IPS DF 6.9 (cell line): ENCODE measurements around the gene HSD11B1L.

Experiments
- DNase-seq: peaks from one replicate; pipeline ENCODE4 v3.0.0-alpha.2; 2013; ENCODE audit warnings: low read depth, low spot score
- H3K27ac ChIP-seq: one replicate; pipeline ENCODE4 v1.5.1; 2013; ENCODE audit warnings: low read length, control low read depth
- H3K27me3 ChIP-seq: 2 replicates; pipeline ENCODE4 v1.6.1; 2013; ENCODE audit warnings: mild to moderate bottlenecking, low read length; ENCODE audit not compliant: control insufficient read depth, insufficient read depth
- H3K36me3 ChIP-seq: 2 replicates; pipeline ENCODE4 v1.6.1; 2013; ENCODE audit warnings: low read length; ENCODE audit not compliant: control insufficient read depth, insufficient read depth
- H3K4me1 ChIP-seq: 2 replicates; pipeline ENCODE4 v1.6.1; 2013; ENCODE audit warnings: low read length; ENCODE audit not compliant: control insufficient read depth, insufficient read depth
- H3K4me3 ChIP-seq: 2 replicates; pipeline ENCODE4 v1.5.1; 2013; ENCODE audit warnings: mild to moderate bottlenecking, low read length
- H3K9me3 ChIP-seq: 2 replicates; pipeline ENCODE4 v1.6.1; 2013; ENCODE audit warnings: low read length, inconsistent platforms; ENCODE audit not compliant: control insufficient read depth, insufficient read depth
- WGBS: extraction: QIAGEN DNeasy Blood & Tissue Kit; methylation state at CpG from one replicate; pipeline ENCODE4 v1.1.7; 2013; ENCODE audit warnings: mixed read lengths, missing lambda C conversion rate; ENCODE audit not compliant: insufficient read length, insufficient coverage; 5-methylcytosine and 5-hydroxymethylcytosine counted together

HSD11B1L gene

DNA sequence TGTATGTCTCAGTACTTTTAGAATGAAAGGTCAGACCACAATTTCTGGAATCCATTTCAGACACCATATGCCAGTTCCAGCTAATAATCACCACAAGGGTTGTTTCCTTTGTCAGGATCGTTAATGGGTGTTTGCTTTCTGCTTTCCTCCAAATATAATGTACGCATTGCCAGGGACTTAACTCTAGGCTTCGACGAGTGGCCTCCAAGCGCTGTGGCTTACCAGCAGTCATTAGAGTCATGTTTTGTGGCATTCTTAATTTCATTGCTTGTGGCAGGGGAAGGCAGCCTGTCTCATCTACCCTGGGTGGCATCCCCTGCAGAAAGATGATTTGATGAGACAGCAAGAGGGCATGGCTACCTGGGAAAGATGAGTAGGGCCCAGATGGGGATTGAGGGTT lies 35.4 kb upstream of the HSD11B1L start:
- no CpG with 5 or more reads among the region's 5 CpGs for WGBS
- Histone ChIP-seq H3K4me3 (no peak overlapping the region), H3K9me3 (no peaks in the 10 kb centered on the region), H3K27me3 (no peaks in the 10 kb centered on the region), H3K27ac (no peak overlapping the region), H3K36me3 (peaks cover 29% of the 10 kb centered on the region; the same call in 1 of the 2 replicates), H3K4me1 (no peaks in the 10 kb centered on the region)
- no peak for DNase-seq

DNA sequence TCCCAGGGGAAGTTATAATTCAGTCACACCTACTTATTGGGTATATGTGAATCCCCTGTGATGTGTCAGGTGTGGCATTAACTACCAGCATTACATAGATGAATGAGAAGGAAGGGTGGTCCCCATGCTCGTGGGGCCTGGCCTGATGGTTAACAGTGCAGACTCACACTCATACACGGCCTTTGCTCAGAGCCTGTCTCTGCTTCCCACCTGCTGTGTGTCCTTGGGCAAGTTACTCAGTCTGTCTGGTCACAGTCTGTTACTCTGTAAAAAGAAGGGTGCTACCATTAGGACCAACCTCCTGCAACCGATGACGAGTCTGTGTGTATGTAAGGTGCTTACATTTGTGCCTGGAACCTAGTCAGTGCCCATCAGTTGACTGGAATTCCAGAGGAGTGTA lies 34.1 kb upstream of the HSD11B1L start:
- Histone ChIP-seq H3K36me3 (peaks cover 37% of the 10 kb centered on the region), H3K9me3 (no peaks in the 10 kb centered on the region)
- WGBS, result no CpG with 5 or more reads among the region's 4 CpGs

DNA sequence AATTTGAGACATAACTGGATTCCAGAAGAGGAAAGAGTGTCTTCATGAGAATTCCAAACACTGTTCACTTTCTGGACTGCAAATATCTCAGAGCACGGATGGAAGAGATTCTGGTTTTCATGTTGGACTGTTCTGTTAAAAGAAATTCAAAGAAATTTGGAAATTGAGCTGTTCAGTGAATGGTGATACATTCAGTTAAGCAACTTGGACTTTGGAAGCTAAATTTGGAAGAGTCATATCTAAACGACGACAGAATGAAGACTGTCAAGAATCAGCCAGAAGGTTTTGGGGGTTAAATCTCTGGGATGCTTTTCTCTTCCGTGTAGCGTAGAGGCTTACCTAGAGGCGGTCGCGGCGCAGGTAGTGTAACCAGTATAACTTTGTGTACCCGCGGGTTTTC lies 32.4 kb upstream of the HSD11B1L start:
- WGBS, result no CpG with 5 or more reads among the region's 11 CpGs
- no peaks in the 10 kb centered on the region for H3K27me3 ChIP-seq
- H3K4me1 ChIP-seq, result no peaks in the 10 kb centered on the region
- DNase-seq, result no peak
- no peaks in the 10 kb centered on the region for H3K9me3 ChIP-seq
- no peak overlapping the region for H3K27ac ChIP-seq
- no peak overlapping the region for H3K4me3 ChIP-seq
- H3K36me3 ChIP-seq, result peaks cover 46% of the 10 kb centered on the region

More for the DNA sequence above, 34.1 kb upstream of the HSD11B1L start:
- DNase-seq, result no peak
- H3K27me3 ChIP-seq, result no peaks in the 10 kb centered on the region
- no peak overlapping the region for H3K27ac ChIP-seq
- H3K4me3 ChIP-seq, result no peak overlapping the region
- no peaks in the 10 kb centered on the region for H3K4me1 ChIP-seq

DNA sequence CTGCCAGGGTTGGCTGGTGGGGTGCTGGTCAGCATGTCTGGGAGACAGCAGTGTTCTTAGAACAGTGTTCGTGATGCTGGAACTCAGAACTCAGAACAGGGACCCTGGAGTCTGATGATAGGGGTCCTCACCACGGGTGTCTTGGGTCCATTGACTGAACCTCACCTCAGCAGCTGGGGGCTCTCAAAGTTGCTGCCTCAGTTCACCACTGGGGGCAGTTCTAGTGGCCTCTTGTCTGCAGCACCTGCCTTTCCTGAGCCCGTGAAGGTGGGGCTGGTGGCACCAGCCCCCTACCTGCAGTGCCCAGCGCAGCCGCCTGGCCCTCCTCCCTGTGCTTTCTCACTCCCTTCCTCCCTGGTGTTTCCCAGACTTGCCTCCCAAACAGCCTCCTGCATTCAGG lies 29.5 kb upstream of the HSD11B1L start:
- Histone ChIP-seq H3K4me1 (no peaks in the 10 kb centered on the region), H3K4me3 (no peak overlapping the region), H3K9me3 (no peaks in the 10 kb centered on the region), H3K27ac (no peak overlapping the region), H3K36me3 (peaks cover 54% of the 10 kb centered on the region), H3K27me3 (no peaks in the 10 kb centered on the region)
- WGBS, result no CpG with 5 or more reads among the region's 5 CpGs
- DNase-seq, result no peak

DNA sequence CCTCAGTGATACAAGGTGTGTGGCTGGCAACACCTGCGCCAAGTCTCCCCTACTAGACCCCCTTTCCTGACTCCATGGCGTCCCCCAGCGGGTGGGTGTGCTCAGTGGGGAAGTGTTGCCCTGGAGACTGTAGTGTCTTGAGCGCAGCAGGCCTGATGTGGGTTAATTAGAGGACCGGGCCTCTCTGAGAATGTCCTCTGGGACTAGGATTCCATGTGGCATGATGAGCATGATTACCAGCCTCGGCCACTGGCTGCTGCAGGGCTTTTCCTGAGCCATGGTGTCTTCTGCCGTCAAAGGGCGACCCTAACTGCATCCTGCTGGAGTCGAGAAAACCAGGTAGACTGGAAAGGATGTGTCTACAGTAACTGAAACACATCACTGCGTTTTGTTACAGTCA lies 28.6 kb upstream of the HSD11B1L start:
- Histone ChIP-seq H3K27ac (no peak overlapping the region), H3K36me3 (peaks cover 49% of the 10 kb centered on the region), H3K9me3 (no peaks in the 10 kb centered on the region), H3K4me1 (no peaks in the 10 kb centered on the region), H3K4me3 (no peak overlapping the region), H3K27me3 (no peaks in the 10 kb centered on the region)
- WGBS, result no CpG with 5 or more reads among the region's 10 CpGs
- DNase-seq, result no peak

DNA sequence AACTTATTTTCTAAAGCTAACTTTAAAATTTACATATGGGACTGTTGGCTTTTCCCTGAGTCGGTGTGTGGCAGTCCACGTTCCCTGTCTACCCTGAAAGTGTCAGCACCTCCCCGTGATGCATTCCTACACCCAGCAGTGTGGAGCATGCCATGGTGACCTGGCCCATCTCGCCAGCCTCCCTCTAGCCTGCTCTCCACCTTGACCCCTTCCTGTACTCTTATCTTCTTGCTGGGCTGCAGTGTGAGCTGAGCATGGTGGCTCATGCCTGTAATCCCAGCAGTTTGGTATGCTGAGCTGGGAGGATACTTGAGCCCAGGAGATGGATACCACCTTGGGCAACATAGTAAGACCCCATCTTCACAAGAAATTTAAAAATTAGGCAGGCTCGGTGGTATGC lies 25.9 kb upstream of the HSD11B1L start:
- Histone ChIP-seq H3K4me1 (no peaks in the 10 kb centered on the region), H3K4me3 (no peak overlapping the region), H3K27ac (no peak overlapping the region), H3K27me3 (no peaks in the 10 kb centered on the region), H3K9me3 (no peaks in the 10 kb centered on the region), H3K36me3 (peaks cover 54% of the 10 kb centered on the region)
- DNase-seq, result no peak
- WGBS, result no CpG with 5 or more reads among the region's 5 CpGs

DNA sequence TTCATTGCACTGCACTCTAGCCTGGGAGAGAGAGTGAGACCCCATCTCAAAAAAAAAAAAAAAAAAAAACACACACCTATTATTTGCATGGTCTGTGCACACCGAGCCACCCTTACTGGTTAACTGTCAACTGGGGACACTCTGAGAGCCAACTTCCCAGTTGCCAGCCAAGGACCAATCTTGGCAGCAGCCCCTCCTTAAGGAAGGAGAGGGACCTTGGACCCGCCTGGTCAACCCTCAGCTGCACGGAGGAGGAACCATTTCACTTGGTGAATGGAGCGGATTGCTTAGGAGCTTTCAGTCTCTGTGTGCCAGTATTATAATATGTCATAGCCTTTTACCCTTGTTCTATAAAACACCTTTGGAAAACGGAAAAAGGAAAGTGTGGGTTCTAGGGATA lies 25.4 kb upstream of the HSD11B1L start:
- DNase-seq, result no peak
- no peaks in the 10 kb centered on the region for H3K9me3 ChIP-seq
- no peak overlapping the region for H3K4me3 ChIP-seq
- no peak overlapping the region for H3K27ac ChIP-seq
- no peaks in the 10 kb centered on the region for H3K27me3 ChIP-seq
- peaks cover 51% of the 10 kb centered on the region for H3K36me3 ChIP-seq
- WGBS, result no CpG with 5 or more reads among the region's 5 CpGs
- H3K4me1 ChIP-seq, result no peaks in the 10 kb centered on the region

DNA sequence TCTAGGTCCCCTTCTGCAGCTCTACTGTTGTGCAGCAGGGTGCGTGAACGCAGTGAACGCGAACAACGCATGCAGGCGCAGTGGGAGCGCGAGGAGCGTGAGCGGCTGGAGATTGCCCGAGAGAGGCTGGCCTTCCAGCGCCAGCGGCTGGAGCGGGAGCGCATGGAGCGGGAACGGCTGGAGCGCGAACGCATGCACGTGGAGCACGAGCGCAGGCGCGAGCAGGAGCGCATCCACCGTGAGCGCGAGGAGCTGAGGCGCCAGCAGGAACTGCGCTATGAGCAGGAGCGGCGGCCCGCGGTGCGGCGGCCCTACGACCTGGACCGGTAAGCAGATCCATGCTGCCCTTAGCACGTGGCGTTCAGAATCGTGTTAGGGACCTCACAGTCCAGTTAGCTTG lies 19.3 kb upstream of the HSD11B1L start:
- no peaks in the 10 kb centered on the region for H3K9me3 ChIP-seq
- no peak for DNase-seq
- H3K27ac ChIP-seq, result no peak overlapping the region
- no peaks in the 10 kb centered on the region for H3K4me1 ChIP-seq
- peaks cover 39% of the 10 kb centered on the region for H3K36me3 ChIP-seq
- H3K4me3 ChIP-seq, result no peak overlapping the region
- H3K27me3 ChIP-seq, result no peaks in the 10 kb centered on the region
- WGBS, result no CpG with 5 or more reads among the region's 42 CpGs

DNA sequence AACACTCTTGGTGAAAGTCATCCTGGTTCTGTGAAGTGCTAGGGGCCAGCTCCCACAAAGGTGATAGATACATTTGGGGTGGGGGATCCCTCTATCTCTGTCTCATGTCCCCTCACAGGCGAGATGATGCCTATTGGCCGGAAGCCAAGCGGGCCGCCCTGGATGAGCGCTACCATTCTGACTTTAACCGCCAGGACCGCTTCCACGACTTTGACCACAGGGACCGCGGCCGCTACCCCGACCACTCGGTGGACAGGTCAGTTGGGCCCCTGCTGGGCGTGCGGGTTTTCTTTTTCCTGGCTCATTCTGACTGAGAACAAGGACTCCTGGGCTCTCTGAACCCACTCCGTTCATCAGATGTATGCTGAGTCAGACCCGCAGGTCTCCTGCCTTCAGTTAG lies 16.9 kb upstream of the HSD11B1L start:
- H3K36me3 ChIP-seq, result peaks cover 38% of the 10 kb centered on the region
- H3K27me3 ChIP-seq, result no peaks in the 10 kb centered on the region
- DNase-seq, result no peak
- H3K4me3 ChIP-seq, result no peak overlapping the region
- no peak overlapping the region for H3K27ac ChIP-seq
- H3K4me1 ChIP-seq, result no peaks in the 10 kb centered on the region
- H3K9me3 ChIP-seq, result no peaks in the 10 kb centered on the region
- no CpG with 5 or more reads among the region's 17 CpGs for WGBS

DNA sequence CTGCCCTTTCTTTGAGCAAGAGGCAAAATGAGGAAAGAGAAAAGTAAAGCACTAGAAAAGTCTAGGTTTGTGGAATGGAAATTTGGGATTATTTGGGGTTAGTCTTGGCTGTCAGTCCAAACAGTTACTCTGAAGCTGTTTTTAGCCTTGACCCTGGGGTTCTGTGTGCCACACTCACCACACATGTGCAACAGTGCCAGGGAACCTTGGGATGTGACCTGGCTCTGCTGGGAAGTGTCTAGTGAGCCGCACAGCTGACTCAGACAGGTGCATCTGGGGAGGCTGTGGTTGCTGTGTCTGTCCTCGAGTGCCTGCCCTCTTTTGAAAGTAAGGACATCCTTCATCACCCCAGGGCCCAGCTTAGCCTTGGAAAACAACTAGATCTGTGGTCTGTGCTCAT lies 16.3 kb upstream of the HSD11B1L start:
- no peaks in the 10 kb centered on the region for H3K9me3 ChIP-seq
- no CpG with 5 or more reads among the region's 2 CpGs for WGBS
- no peak overlapping the region for H3K4me3 ChIP-seq
- no peaks in the 10 kb centered on the region for H3K4me1 ChIP-seq
- no peak overlapping the region for H3K27ac ChIP-seq
- no peaks in the 10 kb centered on the region for H3K27me3 ChIP-seq
- peaks cover 44% of the 10 kb centered on the region for H3K36me3 ChIP-seq
- DNase-seq, result no peak

DNA sequence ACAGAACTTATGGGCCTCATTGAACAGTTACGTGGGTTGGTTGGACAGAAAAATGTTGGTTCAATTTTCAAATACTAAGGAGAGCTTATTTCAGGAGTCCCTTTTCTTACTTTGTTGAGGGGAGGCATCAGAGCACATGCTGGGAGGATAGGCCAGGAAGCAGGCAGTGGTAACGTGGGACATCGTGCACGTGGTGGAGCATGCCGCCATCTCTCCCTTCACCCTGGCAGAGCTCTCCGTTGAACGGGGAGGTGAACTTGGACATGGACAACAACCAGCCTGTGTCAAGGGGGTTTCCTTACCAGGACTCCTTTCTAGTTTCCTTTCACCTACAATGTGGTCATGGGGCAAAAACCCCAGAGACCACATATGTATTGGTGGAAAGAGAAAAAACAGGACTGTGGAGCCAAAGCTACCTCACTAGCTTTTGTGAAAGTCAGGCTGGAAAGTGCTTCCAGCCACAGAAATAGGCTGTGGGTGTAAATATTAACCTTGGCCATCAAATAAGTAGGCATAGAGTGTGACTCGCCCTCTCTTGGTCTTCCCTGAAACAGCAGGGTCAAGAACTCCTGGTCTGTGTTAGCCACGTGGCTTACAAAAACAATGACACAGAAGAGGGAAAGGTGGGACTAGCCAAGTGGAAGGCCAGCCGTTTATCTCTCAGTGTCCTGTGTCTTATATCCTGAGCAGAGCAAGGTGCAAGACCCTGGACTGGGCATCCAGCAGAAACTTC lies 14.9 kb upstream of the HSD11B1L start:
- DNase-seq, result no peak
- WGBS, result no CpG with 5 or more reads among the region's 10 CpGs
- Histone ChIP-seq H3K27me3 (no peaks in the 10 kb centered on the region), H3K4me3 (no peak overlapping the region), H3K36me3 (peaks cover 44% of the 10 kb centered on the region), H3K27ac (no peak overlapping the region), H3K4me1 (no peaks in the 10 kb centered on the region), H3K9me3 (no peaks in the 10 kb centered on the region)
